Activated naive CD8-positive, alpha-beta T cell treated with anti-CD3 and anti-CD28 coated beads, Interleukin-2, amount 10 ng/mL, durations not matched to agents 7 days and 5 days (primary cell): Measurements from ENCODE around the gene PLXNB2. TPM values are rescaled to one million over a fixed set of nuclear protein-coding genes. Genes with fewer than 3 reads are reported as not detected.

Source experiments
- ATAC-seq: fragments of 150-1000 bp; cut with Tn5 transposase; one replicate; pipeline ENCODE4 v1.10.0; 2021; ENCODE audit warnings: low read depth, moderate library complexity
- POLR2A ChIA-PET: fragments of 350-600 bp; sonication (Branson Sonifier 250); formaldehyde crosslinking; loops from one replicate; lab custom pipeline; 2021; ENCODE audit warnings: antibody characterized with exemption; lab: Charles Lee
- DNase-seq: peaks from one replicate; pipeline ENCODE4 v3.0.0; 2021
- H3K27ac Mint-ChIP-seq: one replicate; pipeline ENCODE4 v1.8.0; 2022; ENCODE audit warnings: mild to moderate bottlenecking, mixed read lengths
- H3K27me3 Mint-ChIP-seq: one replicate; pipeline ENCODE4 v1.8.0; 2022; ENCODE audit warnings: mild to moderate bottlenecking, moderate library complexity, mixed read lengths
- H3K36me3 Mint-ChIP-seq: one replicate; pipeline ENCODE4 v1.8.0; 2021; ENCODE audit warnings: mild to moderate bottlenecking, mixed read lengths
- H3K4me1 Mint-ChIP-seq: one replicate; pipeline ENCODE4 v1.8.0; 2021; ENCODE audit warnings: mixed read lengths
- H3K4me3 Mint-ChIP-seq: one replicate; pipeline ENCODE4 v1.8.0; 2022; ENCODE audit warnings: mild to moderate bottlenecking, moderate library complexity, mixed read lengths
- H3K9me3 Mint-ChIP-seq: one replicate; pipeline ENCODE4 v1.8.0; 2021; ENCODE audit warnings: mixed read lengths
- total RNA-seq, 2 experiments: library from RNA; stranded (reverse); gene quantifications; one replicate each; pipeline ENCODE4 v1.2.3, GENCODE V29; 2021

Gene PLXNB2
- total RNA-seq, 2 experiments from 2014 or later, result 43.0 to 45.8 TPM

DNA sequence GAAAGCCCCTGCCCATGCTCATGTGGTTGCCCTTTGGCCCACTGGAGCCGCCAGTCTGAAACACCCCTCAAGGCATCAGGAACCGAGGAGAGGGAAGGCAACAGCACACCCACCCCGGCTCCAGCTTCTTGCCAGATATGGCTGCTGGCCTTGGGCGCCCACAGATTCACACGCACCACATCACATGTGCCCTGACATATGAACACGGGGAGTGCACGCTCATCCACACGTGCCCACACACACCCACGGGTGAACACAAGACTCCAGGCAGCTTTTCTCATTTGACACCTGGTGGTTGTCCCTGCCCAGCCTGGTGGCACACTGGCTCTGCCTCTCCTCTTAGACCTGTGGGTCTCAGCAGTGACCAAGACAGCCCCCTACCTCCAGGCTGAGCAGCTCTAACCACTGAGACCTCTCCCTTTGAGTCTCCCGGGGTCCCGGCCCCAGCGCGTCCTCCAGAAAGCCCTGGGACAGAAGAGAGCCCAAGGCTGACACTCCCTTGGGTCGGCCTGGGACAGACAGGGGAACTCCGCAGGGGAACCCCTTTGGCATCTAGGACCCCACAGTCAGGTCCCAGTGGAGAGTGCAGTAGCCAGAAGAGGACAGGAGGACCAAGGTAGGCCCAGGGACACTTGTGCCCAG lies 43.2 kb downstream of the PLXNB2 start:
- Mint-ChIP-seq H3K27me3 (peaks cover 8% of the 10 kb centered on the region), H3K4me3 (no peak overlapping the region), H3K27ac (no peak overlapping the region), H3K9me3 (no peaks in the 10 kb centered on the region), H3K4me1 (peaks cover 10% of the 10 kb centered on the region), H3K36me3 (no peaks in the 10 kb centered on the region)
- no peak for ATAC-seq
- DNase-seq, result no peak
- POLR2A ChIA-PET, result interaction anchor here (3.7 kb wide), 1 partner anchor 13 kb away, joined by 26 read pairs; the partner anchor contains the start of gene HDAC10

DNA sequence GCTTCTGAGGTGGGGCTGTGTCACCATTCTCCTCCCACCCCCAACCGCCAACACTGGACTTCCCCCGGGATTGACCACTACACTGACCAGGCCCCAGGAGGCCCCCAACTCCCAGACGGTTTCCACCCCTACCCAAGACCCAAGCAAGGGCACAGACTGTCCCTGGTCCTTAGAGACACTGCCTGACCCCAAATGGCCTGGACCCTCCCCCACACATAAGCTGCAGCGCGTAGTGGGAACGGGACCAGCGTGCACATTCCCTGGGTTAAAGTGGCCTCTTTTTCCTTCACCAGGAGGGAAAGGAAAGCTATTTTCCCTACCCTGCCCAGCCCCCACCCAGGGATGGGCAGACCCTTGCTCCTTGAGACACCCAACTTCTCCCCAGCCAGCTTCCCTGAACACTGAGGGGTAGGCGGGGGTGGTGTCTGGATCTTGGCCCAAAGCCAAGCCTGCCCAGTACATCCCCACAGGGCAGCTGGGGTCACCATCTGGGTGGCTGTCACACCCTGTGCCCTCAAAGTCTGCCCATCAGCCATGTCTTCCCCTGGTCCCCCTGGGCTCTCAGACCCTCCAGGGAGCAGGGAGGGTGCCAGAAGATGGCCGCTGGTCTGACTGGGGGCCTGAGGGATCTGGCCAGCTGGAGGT lies 44.4 kb downstream of the PLXNB2 start:
- Mint-ChIP-seq H3K27me3 (peaks cover 11% of the 10 kb centered on the region), H3K9me3 (no peaks in the 10 kb centered on the region), H3K36me3 (no peaks in the 10 kb centered on the region), H3K4me1 (peaks cover 5% of the 10 kb centered on the region), H3K27ac (no peak overlapping the region), H3K4me3 (no peak overlapping the region)
- DNase-seq (no peak), ATAC-seq (no peak)
- POLR2A ChIA-PET, result interaction anchor here (0.6 to 3.7 kb wide), 4 partner anchors 12 to 262 kb away, joined by 3 to 26 read pairs (median 4); partner anchors contain the start of genes HDAC10 and SCO2

DNA sequence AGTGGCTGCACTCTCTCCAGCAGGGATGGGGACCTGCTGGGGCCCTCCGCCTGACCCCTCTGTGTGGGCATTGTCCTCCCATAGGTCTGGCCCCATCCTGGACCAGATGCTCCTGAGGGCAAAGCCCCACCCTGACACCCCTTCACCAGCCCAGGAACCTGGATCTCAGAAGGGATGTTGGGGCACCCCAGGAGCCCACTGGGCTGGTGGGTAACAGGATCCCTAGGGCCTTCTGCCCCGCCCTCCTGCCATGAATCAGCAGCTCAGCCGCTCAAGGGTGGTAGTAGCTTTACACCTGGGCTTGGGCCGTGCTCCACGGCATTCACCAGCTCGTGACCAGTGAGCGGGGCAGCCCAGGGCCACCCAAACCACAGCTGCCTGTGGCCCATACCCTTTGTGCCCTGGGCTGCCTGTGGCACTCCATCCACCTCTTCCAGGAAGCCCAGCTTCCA lies 45.0 kb downstream of the PLXNB2 start:
- no peak for DNase-seq
- ATAC-seq, result no peak
- no peak overlapping the region for H3K27ac Mint-ChIP-seq

GRCh38 chr22:50261615-50262459 lies 45.6 kb downstream of the PLXNB2 start, which contains the start of gene MAPK12:
TSS of gene MAPK12 (minus strand) at chr22:50261683. CDS start at chr22:50261509, 174 bp downstream.
- ATAC-seq, result no peak
- no peaks in the 10 kb centered on the region for H3K9me3 Mint-ChIP-seq
- H3K4me3 Mint-ChIP-seq, result peak within 1 kb of the TSS; percentile 64
- H3K27me3 Mint-ChIP-seq, result peaks cover 11% of the 10 kb centered on the region
- H3K36me3 Mint-ChIP-seq, result no peaks in the 10 kb centered on the region
- H3K27ac Mint-ChIP-seq, result no peak within 1 kb of the TSS
- POLR2A ChIA-PET, result interaction anchor here (1.4 to 3.7 kb wide), 2 partner anchors 10 to 264 kb away, joined by 3 to 26 read pairs; partner anchors contain the start of genes HDAC10 and SCO2
- DNase-seq, result no peak
- peaks cover 4% of the 10 kb centered on the region for H3K4me1 Mint-ChIP-seq

More for the DNA sequence above, 45.0 kb downstream of the PLXNB2 start:
- no peaks in the 10 kb centered on the region for H3K9me3 Mint-ChIP-seq
- H3K27me3 Mint-ChIP-seq, result peaks cover 11% of the 10 kb centered on the region
- POLR2A ChIA-PET, result interaction anchor here (0.6 to 3.7 kb wide), 4 partner anchors 11 to 263 kb away, joined by 3 to 26 read pairs (median 4); partner anchors contain the start of genes HDAC10 and SCO2
- no peaks in the 10 kb centered on the region for H3K36me3 Mint-ChIP-seq
- peak overlapping the region; percentile 64 for H3K4me3 Mint-ChIP-seq
- peaks cover 4% of the 10 kb centered on the region for H3K4me1 Mint-ChIP-seq

DNA sequence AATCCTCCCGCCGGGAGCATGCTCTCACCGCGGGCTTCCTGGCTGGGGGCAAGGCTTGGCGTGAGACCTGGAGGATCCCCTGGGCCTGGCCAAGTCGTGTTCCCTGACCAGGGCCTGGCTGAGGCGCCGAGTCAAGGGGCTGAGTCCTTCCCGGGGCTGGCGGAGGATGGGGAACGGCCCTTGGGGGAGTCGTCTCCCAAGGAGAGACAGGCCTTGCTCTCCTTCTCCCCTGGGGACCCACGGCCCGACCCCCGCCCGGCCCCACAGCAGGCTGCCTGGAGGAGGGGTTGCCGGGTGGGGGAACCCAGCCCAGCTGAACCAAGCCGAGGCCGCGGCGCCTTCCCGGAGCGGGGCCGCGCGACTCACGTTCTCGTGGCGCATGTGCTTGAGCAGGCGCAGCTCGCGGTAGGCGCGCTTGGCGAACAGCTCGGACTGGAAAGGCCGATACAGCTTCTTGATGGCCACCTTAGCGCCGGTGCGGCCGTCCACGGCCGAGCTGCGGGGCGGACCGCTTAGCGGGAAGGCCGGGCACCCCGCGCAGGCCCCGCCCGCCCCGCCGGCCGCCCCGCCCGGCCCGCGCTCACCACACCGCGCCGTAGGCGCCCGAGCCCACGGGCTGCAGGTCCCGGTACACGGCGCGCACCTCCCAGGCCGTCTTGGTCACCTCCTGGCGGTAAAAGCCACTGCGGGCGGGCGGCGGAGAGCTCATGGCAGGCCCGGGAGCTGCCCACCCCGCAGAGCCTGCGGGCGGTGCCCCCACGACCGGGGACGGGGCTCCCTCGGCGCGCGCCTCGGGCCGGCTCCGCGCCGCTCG lies 46.4 kb downstream of the PLXNB2 start:
- Mint-ChIP-seq H3K9me3 (no peaks in the 10 kb centered on the region), H3K4me3 (no peak overlapping the region), H3K36me3 (no peaks in the 10 kb centered on the region), H3K27ac (no peak overlapping the region), H3K27me3 (peaks cover 11% of the 10 kb centered on the region), H3K4me1 (peaks cover 4% of the 10 kb centered on the region)
- peak; percentile 67 for DNase-seq
- POLR2A ChIA-PET, result interaction anchor here (3.7 kb wide), 1 partner anchor 9 kb away, joined by 26 read pairs; the partner anchor contains the start of gene HDAC10
- ATAC-seq, result peak; percentile 35

GRCh38 chr22:50260434-50260800 lies 47.0 kb downstream of the PLXNB2 start:
- POLR2A ChIA-PET, result interaction anchor here (3.7 kb wide), 1 partner anchor 9 kb away, joined by 26 read pairs; the partner anchor contains the start of gene HDAC10
- ATAC-seq (no peak), DNase-seq (no peak)
- H3K36me3 Mint-ChIP-seq, result no peaks in the 10 kb centered on the region
- peak overlapping the region; percentile 16 for H3K4me3 Mint-ChIP-seq
- no peak overlapping the region for H3K27ac Mint-ChIP-seq
- peaks cover 11% of the 10 kb centered on the region for H3K27me3 Mint-ChIP-seq
- no peaks in the 10 kb centered on the region for H3K9me3 Mint-ChIP-seq
- peaks cover 4% of the 10 kb centered on the region for H3K4me1 Mint-ChIP-seq

DNA sequence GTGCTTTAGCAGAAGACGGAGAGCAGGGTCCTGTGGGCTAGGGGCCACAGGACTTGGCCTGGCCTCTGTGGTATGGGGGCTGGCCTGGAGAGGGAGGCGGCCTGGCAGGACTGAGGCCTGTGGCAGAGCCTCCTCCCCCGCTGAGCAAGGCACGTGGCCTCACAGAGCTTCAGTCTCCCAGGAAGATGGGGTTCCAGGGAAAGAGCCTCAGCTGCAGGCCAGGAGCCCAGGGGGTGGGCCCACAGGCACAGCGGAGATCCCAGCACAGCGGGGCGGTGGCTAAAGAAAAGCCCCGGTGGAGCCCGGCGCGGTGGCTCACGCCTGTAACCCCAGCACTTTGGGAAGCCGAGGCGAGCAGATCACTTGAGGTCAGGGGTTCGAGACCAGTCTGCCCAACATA lies 48.1 kb downstream of the PLXNB2 start:
- DNase-seq, result no peak
- H3K27me3 Mint-ChIP-seq, result peaks cover 11% of the 10 kb centered on the region
- no peaks in the 10 kb centered on the region for H3K9me3 Mint-ChIP-seq
- peaks cover 4% of the 10 kb centered on the region for H3K4me1 Mint-ChIP-seq
- H3K36me3 Mint-ChIP-seq, result no peaks in the 10 kb centered on the region
- POLR2A ChIA-PET, result no interaction called here
- H3K4me3 Mint-ChIP-seq, result no peak overlapping the region
- no peak overlapping the region for H3K27ac Mint-ChIP-seq
- ATAC-seq, result no peak

GRCh38 chr22:50258361-50259292 lies 48.8 kb downstream of the PLXNB2 start:
- H3K27me3 Mint-ChIP-seq, result peaks cover 11% of the 10 kb centered on the region
- no peak overlapping the region for H3K27ac Mint-ChIP-seq
- H3K36me3 Mint-ChIP-seq, result no peaks in the 10 kb centered on the region
- DNase-seq (no peak), ATAC-seq (no peak)
- POLR2A ChIA-PET, result no interaction called here
- H3K4me1 Mint-ChIP-seq, result peaks cover 4% of the 10 kb centered on the region
- no peak overlapping the region for H3K4me3 Mint-ChIP-seq
- H3K9me3 Mint-ChIP-seq, result no peaks in the 10 kb centered on the region

DNA sequence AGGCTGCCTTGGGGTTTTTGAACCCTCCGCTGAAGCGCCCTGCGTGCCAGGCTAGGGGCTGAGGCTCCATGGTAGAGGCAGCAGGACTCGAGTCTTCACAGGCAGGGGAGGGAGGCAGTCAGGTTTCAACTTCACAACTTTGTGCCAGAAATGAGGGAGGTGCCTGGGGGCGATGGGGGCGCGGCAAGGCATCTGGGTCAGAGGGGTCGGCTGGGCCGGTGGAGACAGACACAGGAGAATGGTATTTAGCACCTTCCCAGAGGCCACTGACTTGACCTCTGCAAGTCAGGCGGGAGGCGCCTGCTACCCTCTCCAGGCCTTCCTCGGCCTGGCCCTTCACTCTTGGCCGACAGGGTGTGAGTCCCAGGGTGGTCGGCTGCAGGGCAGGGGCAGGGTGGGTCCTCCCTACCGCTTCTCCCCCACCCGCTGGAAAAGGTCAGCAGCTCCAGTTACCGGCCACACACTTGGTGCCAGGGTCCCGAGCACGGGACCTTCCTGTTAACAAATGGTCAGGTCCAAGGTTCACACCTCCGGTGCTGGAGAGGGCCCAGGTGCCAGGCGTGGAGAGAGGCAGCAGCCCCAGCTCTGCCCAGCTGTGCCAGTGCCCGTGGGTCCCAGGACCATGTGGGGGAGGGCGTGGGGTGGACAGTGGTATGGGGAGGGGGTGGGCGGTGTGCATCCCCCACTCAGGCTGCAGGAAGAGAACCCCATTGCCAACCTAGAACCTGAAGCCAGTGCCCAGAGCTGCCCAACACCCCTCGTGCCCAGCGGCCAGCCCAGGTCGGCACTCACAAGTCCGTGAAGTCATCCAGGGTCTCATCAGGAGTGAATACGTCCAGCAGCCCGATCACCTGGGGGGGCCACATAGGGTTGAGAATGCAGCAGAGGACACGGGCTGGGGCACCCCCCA lies 49.7 kb downstream of the PLXNB2 start:
- peaks cover 11% of the 10 kb centered on the region for H3K27me3 Mint-ChIP-seq
- no peaks in the 10 kb centered on the region for H3K36me3 Mint-ChIP-seq
- POLR2A ChIA-PET, result no interaction called here
- H3K4me1 Mint-ChIP-seq, result peaks cover 4% of the 10 kb centered on the region
- H3K27ac Mint-ChIP-seq, result no peak overlapping the region
- no peak overlapping the region for H3K4me3 Mint-ChIP-seq
- DNase-seq (no peak), ATAC-seq (no peak)
- H3K9me3 Mint-ChIP-seq, result no peaks in the 10 kb centered on the region

DNA sequence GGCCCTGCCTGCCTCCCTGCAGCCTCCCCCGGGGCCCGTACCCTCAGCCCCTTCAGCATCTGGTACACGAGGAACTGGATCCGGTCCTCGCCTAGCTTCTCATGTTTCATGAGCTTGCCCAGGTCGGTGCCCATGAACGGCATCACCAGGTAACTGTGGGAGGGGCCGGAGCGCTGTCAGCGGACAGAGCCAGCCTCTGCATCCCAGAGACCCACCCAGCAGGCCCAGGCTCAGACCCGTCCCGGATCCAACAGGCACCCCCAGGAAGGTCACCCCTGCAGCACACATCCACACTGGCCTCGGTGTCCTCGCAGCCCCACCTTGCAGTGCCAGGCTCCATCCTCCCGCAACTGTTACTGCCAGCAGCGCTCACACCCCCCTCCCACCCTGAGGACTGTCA lies 50.4 kb downstream of the PLXNB2 start:
- Mint-ChIP-seq H3K9me3 (no peaks in the 10 kb centered on the region), H3K4me1 (peaks cover under 1% of the 10 kb centered on the region), H3K27me3 (peaks cover 5% of the 10 kb centered on the region), H3K36me3 (no peaks in the 10 kb centered on the region), H3K4me3 (no peak overlapping the region), H3K27ac (no peak overlapping the region)
- DNase-seq (no peak), ATAC-seq (no peak)
- POLR2A ChIA-PET, result no interaction called here
